ENCODE results near the gene NOS2.

DNA sequence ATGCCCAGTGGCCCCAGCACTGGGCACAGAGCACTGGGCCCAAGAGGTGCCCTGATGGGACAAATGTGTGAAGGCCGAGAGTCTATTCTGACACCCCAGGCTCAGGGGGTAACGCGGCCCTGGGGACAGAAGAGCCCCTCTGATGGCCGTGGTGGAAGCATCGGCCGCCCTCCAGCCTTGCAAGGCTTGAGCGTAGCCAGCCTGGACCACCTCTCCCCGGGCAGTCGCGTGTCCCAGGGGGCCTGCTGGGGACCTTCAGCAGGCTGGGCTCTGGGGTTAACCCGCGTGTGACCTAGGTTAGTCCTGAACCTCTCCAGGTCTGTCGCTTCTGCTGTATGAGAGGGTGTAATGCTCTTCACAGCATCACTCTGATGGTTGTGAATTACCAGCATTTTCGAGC, 40.8 kb downstream of the NOS2 start:
- TF ChIP-seq, protein P1, sequence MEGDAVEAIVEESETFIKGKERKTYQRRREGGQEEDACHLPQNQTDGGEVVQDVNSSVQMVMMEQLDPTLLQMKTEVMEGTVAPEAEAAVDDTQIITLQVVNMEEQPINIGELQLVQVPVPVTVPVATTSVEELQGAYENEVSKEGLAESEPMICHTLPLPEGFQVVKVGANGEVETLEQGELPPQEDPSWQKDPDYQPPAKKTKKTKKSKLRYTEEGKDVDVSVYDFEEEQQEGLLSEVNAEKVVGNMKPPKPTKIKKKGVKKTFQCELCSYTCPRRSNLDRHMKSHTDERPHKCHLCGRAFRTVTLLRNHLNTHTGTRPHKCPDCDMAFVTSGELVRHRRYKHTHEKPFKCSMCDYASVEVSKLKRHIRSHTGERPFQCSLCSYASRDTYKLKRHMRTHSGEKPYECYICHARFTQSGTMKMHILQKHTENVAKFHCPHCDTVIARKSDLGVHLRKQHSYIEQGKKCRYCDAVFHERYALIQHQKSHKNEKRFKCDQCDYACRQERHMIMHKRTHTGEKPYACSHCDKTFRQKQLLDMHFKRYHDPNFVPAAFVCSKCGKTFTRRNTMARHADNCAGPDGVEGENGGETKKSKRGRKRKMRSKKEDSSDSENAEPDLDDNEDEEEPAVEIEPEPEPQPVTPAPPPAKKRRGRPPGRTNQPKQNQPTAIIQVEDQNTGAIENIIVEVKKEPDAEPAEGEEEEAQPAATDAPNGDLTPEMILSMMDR (IDR thresholded peaks at IDR 0.05) = no peak
- TF ChIP-seq EZH2phosphoT487 (IDR thresholded peaks at IDR 0.05) (no peak), EZH2 (IDR thresholded peaks at IDR 0.05) (no peak)

All from neural progenitor cell (in vitro differentiated cells).